ENCODE data around the gene TMIE.
"Not testable (repeated sequence)": the region's sequence is repeated elsewhere in the genome, so short reads cannot be mapped to it uniquely, and the experiment has no call there.

The TMIE gene

GRCh38 chr3:46702246-46703012 is 1.2 kb downstream of the TMIE start:
- no peak overlapping the region for H3K4me3 ChIP-seq (ENCODE audit: control insufficient read depth, low read depth, low read length)
- DNase-seq (ENCODE audit: low read depth): no peak
- no peak for TF ChIP-seq CTCF (conservative IDR thresholded peaks at IDR 0.05; ENCODE audit: control insufficient read depth, insufficient read depth, low read depth, low read length)

GRCh38 chr3:46703013-46703520 is 1.9 kb downstream of the TMIE start:
- no peak overlapping the region for H3K4me3 ChIP-seq (ENCODE audit: control insufficient read depth, low read depth, low read length)
- DNase-seq (ENCODE audit: low read depth): no peak
- TF ChIP-seq CTCF (conservative IDR thresholded peaks at IDR 0.05; ENCODE audit: control insufficient read depth, insufficient read depth, low read depth, low read length): no peak

GRCh38 chr3:46704346-46704745 is 3.2 kb downstream of the TMIE start:
- H3K4me3 ChIP-seq (ENCODE audit: control insufficient read depth, low read depth, low read length); DNase-seq (ENCODE audit: low read depth): not testable (repeated sequence)

GRCh38 chr3:46705022-46705530 is 3.9 kb downstream of the TMIE start:
- peak; percentile 97 for TF ChIP-seq CTCF (conservative IDR thresholded peaks at IDR 0.05; ENCODE audit: control insufficient read depth, insufficient read depth, low read depth, low read length)
- peak; percentile 62 for DNase-seq (ENCODE audit: low read depth)
- no peak overlapping the region for H3K4me3 ChIP-seq (ENCODE audit: control insufficient read depth, low read depth, low read length)

- no peak overlapping the region for H3K4me3 ChIP-seq (ENCODE audit: control insufficient read depth, low read depth, low read length)
- TF ChIP-seq CTCF (conservative IDR thresholded peaks at IDR 0.05; ENCODE audit: control insufficient read depth, insufficient read depth, low read depth, low read length): peak; percentile 15
- DNase-seq (ENCODE audit: low read depth): peak; percentile 52
Measured at GRCh38 chr3:46705751-46706552, 4.8 kb downstream of the TMIE start.

- TF ChIP-seq CTCF (conservative IDR thresholded peaks at IDR 0.05; ENCODE audit: control insufficient read depth, insufficient read depth, low read depth, low read length): no peak
- no peak for DNase-seq (ENCODE audit: low read depth)
- no peak overlapping the region for H3K4me3 ChIP-seq (ENCODE audit: control insufficient read depth, low read depth, low read length)
Measured at GRCh38 chr3:46706771-46707582, 5.8 kb downstream of the TMIE start.
